Measurements from ENCODE around the gene KLHL29. TPM values are rescaled to one million over a fixed set of nuclear protein-coding genes. Genes with fewer than 3 reads are reported as not detected.

The KLHL29 gene
- total RNA-seq, 1 donor, result 14.7 TPM

DNA sequence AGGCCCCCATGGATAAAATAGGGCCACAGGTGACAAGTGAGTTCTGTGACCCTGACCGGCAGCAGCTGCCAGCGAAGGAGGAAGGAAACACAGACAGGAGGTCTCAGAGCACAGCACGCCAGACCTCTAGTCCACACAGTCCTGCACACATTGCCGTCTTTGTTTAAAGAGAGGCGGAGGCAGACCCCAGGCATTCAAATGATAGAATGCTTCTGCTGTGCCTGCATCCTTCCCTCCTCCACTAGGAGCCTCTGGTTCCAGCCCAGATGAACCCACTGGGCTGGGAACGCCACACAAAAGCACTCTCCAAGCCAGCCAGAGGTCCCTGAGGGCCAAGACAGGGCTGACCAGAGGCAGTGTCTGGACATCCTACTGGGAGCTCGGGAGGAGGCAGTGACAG is 118.7 kb downstream of the KLHL29 start:
- no peak for DNase-seq (ENCODE audit: low read depth)
- TF ChIP-seq, protein P1, sequence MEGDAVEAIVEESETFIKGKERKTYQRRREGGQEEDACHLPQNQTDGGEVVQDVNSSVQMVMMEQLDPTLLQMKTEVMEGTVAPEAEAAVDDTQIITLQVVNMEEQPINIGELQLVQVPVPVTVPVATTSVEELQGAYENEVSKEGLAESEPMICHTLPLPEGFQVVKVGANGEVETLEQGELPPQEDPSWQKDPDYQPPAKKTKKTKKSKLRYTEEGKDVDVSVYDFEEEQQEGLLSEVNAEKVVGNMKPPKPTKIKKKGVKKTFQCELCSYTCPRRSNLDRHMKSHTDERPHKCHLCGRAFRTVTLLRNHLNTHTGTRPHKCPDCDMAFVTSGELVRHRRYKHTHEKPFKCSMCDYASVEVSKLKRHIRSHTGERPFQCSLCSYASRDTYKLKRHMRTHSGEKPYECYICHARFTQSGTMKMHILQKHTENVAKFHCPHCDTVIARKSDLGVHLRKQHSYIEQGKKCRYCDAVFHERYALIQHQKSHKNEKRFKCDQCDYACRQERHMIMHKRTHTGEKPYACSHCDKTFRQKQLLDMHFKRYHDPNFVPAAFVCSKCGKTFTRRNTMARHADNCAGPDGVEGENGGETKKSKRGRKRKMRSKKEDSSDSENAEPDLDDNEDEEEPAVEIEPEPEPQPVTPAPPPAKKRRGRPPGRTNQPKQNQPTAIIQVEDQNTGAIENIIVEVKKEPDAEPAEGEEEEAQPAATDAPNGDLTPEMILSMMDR (IDR thresholded peaks at IDR 0.05; ENCODE audit: insufficient read depth, low read depth, low read length), result no peak
- no peak overlapping the region for H3K4me3 ChIP-seq (ENCODE audit: low read depth, low read length)

DNA sequence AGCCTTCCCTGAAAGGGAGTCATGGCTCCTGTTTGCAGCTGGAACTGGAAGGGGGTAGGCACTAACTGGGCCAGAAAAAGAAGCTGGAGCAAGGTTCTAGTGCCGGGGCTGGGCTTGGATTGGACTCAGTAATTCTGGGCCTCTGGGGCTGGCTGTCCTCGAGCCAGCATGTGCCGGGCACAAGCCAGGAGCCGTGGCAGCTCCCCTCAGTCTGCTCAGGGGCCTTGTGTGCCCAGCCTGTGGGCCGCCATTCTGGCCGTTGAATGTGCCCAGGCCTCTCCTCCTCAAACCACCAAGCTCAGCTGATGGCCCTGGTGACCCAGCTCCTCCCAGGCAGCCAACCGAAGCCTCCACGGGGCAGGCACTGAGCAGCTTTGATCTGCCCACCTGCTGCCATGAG is 119.6 kb downstream of the KLHL29 start:
- no peak for DNase-seq (ENCODE audit: low read depth)
- H3K4me3 ChIP-seq (ENCODE audit: low read depth, low read length), result no peak overlapping the region
- TF ChIP-seq, protein P1 (IDR thresholded peaks at IDR 0.05; ENCODE audit: insufficient read depth, low read depth, low read length), result no peak

DNA sequence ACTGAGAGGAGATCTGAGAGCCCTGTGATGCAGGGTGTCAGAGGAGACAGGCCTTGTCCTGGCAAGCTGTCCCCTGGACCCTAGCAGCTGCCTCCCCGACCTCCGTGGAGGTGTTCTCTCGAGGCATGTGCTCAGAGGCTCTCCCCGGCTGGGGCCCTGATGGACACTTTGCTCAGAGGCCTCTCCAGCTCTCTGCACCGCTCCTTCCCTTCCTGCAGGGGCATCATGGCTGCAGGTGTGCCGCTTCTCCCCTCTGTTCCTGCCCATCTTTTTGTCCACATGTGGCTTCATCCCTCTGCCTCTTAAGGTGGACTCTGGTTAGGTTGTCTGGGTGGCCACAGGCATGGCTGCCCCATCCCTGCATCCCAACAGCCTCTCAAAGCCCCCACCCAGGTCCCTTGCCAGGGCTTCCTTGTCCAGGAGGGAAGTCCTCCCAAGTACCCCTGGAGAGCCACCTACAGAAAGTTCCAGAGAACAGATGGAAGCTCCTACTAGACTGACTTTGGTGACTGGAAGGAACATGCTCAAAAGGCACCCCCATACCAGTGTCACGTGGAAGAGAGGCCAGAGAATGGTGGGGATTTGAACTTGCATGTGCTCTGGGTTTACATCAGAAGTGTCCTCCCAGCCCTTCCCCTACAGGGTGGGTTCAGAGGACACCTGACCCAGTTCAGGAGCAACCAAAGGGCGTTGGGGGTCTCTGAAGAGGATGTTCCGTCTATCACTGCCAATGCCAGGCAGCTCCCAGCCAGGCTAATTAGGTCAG is 120.4 kb downstream of the KLHL29 start:
- no peak for DNase-seq (ENCODE audit: low read depth)
- TF ChIP-seq, protein P1 (IDR thresholded peaks at IDR 0.05; ENCODE audit: insufficient read depth, low read depth, low read length), result peak; percentile 10
- H3K4me3 ChIP-seq (ENCODE audit: low read depth, low read length), result no peak overlapping the region

DNA sequence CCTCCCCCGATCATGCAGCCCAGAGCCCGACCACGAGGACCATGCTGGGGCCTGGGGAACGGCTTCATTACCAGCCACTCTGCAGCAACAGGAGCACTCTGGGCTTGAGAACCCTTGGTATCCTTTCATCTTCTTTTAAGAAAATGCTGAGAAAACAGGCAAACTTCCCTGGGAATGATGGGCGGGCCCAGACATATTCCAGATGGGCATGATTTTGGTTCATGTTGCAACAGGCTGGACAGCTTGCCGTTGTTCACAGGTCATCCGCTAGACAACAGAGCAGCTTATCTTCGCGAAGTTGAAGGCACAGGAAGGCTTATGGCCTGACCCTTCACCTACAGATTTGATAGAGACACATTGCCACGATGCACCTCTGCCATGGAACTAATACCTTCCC is 121.0 kb downstream of the KLHL29 start:
- TF ChIP-seq, protein P1 (IDR thresholded peaks at IDR 0.05; ENCODE audit: insufficient read depth, low read depth, low read length), result no peak
- peak; percentile 57 for DNase-seq (ENCODE audit: low read depth)
- no peak overlapping the region for H3K4me3 ChIP-seq (ENCODE audit: low read depth, low read length)

DNA sequence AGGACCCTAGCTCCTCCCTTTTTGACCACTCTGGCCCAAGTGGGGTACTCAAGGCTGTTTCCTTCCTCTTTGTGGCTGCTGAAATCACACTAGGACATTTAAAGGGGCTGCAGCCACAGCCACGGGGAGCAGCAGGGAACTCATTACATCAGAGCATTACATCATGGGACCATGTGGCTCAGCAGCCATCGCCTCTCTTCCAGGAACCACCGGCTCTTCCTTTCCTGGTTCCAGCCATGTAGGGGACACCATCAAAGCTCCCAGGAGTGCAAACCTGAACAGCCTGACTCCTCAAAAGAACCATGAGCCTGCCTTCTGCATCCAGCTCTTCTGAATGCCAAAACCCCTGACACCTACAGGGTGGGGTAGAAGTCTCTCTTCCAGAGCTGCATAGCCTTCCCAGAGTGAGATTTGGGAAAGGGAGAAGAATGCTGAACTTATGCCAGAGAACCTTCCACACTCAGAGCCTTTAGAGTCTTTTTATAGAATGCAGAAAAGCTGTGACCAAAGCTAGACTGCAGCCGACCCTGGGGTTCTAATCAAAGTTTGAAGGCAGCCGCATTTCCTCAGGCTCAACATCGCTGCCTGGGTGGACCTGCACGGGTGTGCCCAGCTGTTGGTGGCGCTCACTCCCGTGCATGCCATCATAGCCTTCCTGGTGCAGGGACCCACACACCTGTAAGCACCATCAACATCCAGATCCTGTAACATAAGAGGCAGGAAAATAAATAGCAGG is 121.7 kb downstream of the KLHL29 start:
- peak; percentile 8 for DNase-seq (ENCODE audit: low read depth)
- no peak overlapping the region for H3K4me3 ChIP-seq (ENCODE audit: low read depth, low read length)
- TF ChIP-seq, protein P1 (IDR thresholded peaks at IDR 0.05; ENCODE audit: insufficient read depth, low read depth, low read length), result no peak

DNA sequence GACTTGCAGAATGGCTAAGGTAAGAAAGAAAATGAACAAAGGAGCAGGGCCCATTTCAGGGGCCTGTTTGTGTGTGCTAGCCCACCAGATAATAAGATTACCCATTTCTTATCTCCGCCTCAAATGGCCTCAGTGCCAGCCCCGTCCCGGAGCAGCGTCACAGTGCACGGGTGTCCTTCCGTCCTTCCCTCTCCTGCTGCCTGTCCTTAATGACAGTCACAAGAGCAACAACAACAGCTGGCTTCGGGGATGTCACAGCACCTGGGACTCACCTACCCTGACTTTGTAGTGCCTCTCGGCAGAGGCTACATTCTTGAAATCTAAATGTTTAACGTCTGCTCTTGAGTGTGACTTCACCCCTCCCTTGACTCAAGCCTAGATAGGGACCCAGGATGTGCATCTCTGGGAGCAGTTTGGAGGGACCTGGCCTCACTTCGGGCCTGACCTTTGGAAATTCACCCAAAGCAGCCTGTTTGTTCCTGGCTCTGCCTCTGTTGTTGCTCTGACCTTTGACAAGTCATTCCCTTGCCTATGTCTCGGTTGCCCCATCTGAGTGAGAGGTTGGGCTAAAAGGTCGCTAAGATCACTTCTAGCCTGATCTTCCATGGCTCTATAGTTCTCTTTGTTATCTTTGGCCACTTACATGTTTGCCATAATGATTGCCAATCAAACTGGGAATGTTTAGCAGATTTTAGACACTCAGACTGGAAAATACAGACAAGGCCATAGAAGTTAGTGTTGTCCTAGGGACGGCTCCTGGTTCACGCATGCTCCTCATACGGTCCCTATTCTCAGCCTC is 122.5 kb downstream of the KLHL29 start:
- no peak overlapping the region for H3K4me3 ChIP-seq (ENCODE audit: low read depth, low read length)
- DNase-seq (ENCODE audit: low read depth), result no peak
- TF ChIP-seq, protein P1 (IDR thresholded peaks at IDR 0.05; ENCODE audit: insufficient read depth, low read depth, low read length), result no peak

All from fibroblast of villous mesenchyme (primary cell).